HepG2 (cell line): ENCODE results near the gene TOMM22. TPM values are rescaled to one million over a fixed set of nuclear protein-coding genes. Genes with fewer than 3 reads are reported as not detected.
A peak's percentile ranks its signal among the peaks of the same experiment; 100 is the strongest.

Source experiments
- DMAP1 ChIP-seq: IDR thresholded peaks from 2 replicates; pipeline ENCODE4 v1.6.1; 2016
- HNRNPH1 ChIP-seq: fragments of 200-400 bp; formaldehyde crosslinking; optimal IDR thresholded peaks from 2 replicates; pipeline ENCODE3; 2017; ENCODE audit warnings: mild to moderate bottlenecking, low read depth, low read length
- KDM5B ChIP-seq: sonication (generic); formaldehyde crosslinking; IDR thresholded peaks from 2 replicates; pipeline ENCODE4 v1.4.0; 2020; ENCODE audit warnings: missing genetic modification reagents, mild to moderate bottlenecking, borderline replicate concordance
- PHF21A ChIP-seq: sonication (generic); formaldehyde crosslinking; IDR thresholded peaks from 2 replicates; pipeline ENCODE4 v1.5.0; 2020; ENCODE audit warnings: mild to moderate bottlenecking, missing genetic modification reagents
- RXRA ChIP-seq: sonication (generic); formaldehyde crosslinking; IDR thresholded peaks from 2 replicates; pipeline ENCODE4 v1.5.1; 2020; ENCODE audit warnings: missing genetic modification reagents
- SOX6 ChIP-seq, 2 experiments: fragments of 450-650 bp in 1 of 2; sonication (generic) in 1 of 2; formaldehyde crosslinking in 1 of 2; IDR thresholded peaks; 2 replicates each; pipeline versions ENCODE4 v1.4.0 to v1.6.1; 2017 to 2020; ENCODE audit warnings: antibody characterized with exemption in 1 of 2, mild to moderate bottlenecking in 1 of 2, missing genetic modification reagents in 1 of 2
- ZNF3 ChIP-seq: IDR thresholded peaks from 2 replicates; pipeline ENCODE4 v1.7.0; 2017; ENCODE audit warnings: inconsistent platforms
- polyA plus RNA-seq, 8 experiments: library from polyadenylated mRNA; depleted of rRNA in 3 of 8; stranded (reverse) in 7 of 8; unstranded in 1 of 8; fragments of >200 nt; fragmentation: Illumina TruSeq in 4 of 8; extraction: Trizol in 4 of 8; gene quantifications; 2 replicates each; pipeline versions ENCODE4 v1.2.1 to v1.2.3, GENCODE V29; 2011 to 2016; ENCODE audit warnings: low read depth in 4 of 8, missing spikeins in 1 of 8, mixed read lengths in 1 of 8; ENCODE audit not compliant: insufficient read depth in 1 of 8
- total RNA-seq, 5 experiments: library from RNA; depleted of rRNA; stranded (reverse); fragments of >200 nt; fragmentation: Illumina TruSeq; extraction: Trizol; gene quantifications; 2 replicates each; pipeline ENCODE4 v1.2.3, GENCODE V29; 2016; ENCODE audit warnings: low read depth in 1 of 5
- TF ChIP-seq, protein P1 (sequence below): sonication (generic); formaldehyde crosslinking; IDR thresholded peaks from 2 replicates; pipeline ENCODE4 v1.8.1; 2023; ENCODE audit warnings: missing genetic modification reagents, mild to moderate bottlenecking, borderline replicate concordance
- TF ChIP-seq, protein P2 (sequence below): sonication (generic); formaldehyde crosslinking; IDR thresholded peaks from 2 replicates; pipeline ENCODE4 v1.4.0; 2020; ENCODE audit warnings: missing genetic modification reagents, low read depth, mild to moderate bottlenecking, borderline replicate concordance
- TF ChIP-seq, protein P3 (sequence below): sonication (generic); formaldehyde crosslinking; IDR thresholded peaks from 2 replicates; pipeline ENCODE4 v1.5.0; 2020; ENCODE audit warnings: mild to moderate bottlenecking, missing genetic modification reagents
- TF ChIP-seq, protein P4 (sequence below): sonication (generic); formaldehyde crosslinking; IDR thresholded peaks from 2 replicates; pipeline ENCODE4 v1.5.0; 2020; ENCODE audit warnings: mild to moderate bottlenecking, missing genetic modification reagents, borderline replicate concordance
- TF ChIP-seq, protein P5 (sequence below): sonication (generic); formaldehyde crosslinking; IDR thresholded peaks from 2 replicates; pipeline ENCODE4 v1.9.0; 2021; ENCODE audit warnings: missing genetic modification reagents, borderline replicate concordance
- TF ChIP-seq, protein P6 (sequence below): sonication (generic); formaldehyde crosslinking; IDR thresholded peaks from 2 replicates; pipeline ENCODE4 v1.5.0; 2020; ENCODE audit warnings: mild to moderate bottlenecking, missing genetic modification reagents, moderate library complexity

The TOMM22 gene
- total and polyA plus RNA-seq, 2 of the 13 experiments (the other 11 are each of a cell fraction or from before 2014, with no cell fraction given): 46.9 to 118 TPM

DNA sequence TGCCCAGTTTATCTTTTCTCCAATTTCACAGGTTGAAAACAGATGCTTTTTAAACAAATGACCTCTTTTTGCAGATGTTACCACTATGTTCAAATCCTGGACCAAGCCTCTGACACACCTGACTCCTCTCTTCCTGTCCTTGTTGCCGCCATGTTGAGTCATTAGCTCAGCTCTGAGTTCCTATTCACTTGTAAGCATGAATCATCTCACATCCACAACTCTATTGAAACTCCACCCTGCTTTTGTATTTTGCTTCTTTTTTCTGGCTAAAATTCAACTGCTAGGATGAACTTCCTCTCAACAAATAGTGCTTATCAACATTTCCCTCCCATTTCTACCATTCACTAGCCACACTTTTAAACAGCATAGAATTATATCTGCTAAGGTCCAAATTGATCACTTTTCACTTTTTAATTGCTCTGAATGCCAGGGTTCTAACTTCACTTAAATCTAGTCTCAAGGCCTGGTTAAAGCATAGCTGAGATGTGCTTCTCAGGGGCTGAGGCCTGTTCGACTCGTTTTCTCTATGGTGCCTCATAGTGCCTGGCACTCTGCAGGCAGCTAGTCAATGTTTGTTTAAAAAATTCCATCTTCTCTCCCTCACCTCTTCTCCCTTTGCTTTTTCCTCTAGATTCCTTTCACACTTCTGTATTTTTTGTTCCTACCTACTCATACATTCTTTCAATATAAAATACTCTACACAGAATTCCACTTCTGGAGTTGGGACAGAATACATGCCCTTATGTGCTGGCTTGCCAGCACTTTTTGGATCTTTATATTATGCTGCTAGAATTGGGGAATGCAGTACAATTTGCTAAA, 15.1 kb downstream of the TOMM22 start (continued):
- TF ChIP-seq DMAP1 (CRISPR knock-in tag): peak; percentile 50; the same call in 1 of the 2 replicates
- no peak for TF ChIP-seq SOX6 (IDR thresholded peaks at IDR 0.05)
- 0 out of 2 replicates have a peak, but pooled peaks have one; percentile 14 for TF ChIP-seq SOX6 (CRISPR knock-in tag; IDR thresholded peaks at IDR 0.05)
- no peak for TF ChIP-seq ZNF3
- TF ChIP-seq, protein P1, sequence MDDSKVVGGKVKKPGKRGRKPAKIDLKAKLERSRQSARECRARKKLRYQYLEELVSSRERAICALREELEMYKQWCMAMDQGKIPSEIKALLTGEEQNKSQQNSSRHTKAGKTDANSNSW: no peak
- TF ChIP-seq HNRNPH1: no peak
- TF ChIP-seq, protein P2, sequence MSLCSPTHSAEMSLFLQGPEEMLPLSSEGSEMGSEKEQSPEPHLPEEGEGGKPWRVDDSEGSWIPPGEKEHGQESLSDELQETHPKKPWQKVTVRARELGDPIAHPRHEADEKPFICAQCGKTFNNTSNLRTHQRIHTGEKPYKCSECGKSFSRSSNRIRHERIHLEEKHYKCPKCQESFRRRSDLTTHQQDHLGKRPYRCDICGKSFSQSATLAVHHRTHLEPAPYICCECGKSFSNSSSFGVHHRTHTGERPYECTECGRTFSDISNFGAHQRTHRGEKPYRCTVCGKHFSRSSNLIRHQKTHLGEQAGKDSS (CRISPR knock-in tag): no peak
- TF ChIP-seq, protein P3, sequence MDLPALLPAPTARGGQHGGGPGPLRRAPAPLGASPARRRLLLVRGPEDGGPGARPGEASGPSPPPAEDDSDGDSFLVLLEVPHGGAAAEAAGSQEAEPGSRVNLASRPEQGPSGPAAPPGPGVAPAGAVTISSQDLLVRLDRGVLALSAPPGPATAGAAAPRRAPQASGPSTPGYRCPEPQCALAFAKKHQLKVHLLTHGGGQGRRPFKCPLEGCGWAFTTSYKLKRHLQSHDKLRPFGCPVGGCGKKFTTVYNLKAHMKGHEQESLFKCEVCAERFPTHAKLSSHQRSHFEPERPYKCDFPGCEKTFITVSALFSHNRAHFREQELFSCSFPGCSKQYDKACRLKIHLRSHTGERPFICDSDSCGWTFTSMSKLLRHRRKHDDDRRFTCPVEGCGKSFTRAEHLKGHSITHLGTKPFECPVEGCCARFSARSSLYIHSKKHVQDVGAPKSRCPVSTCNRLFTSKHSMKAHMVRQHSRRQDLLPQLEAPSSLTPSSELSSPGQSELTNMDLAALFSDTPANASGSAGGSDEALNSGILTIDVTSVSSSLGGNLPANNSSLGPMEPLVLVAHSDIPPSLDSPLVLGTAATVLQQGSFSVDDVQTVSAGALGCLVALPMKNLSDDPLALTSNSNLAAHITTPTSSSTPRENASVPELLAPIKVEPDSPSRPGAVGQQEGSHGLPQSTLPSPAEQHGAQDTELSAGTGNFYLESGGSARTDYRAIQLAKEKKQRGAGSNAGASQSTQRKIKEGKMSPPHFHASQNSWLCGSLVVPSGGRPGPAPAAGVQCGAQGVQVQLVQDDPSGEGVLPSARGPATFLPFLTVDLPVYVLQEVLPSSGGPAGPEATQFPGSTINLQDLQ (CRISPR knock-in tag): no peak
- TF ChIP-seq, protein P4, sequence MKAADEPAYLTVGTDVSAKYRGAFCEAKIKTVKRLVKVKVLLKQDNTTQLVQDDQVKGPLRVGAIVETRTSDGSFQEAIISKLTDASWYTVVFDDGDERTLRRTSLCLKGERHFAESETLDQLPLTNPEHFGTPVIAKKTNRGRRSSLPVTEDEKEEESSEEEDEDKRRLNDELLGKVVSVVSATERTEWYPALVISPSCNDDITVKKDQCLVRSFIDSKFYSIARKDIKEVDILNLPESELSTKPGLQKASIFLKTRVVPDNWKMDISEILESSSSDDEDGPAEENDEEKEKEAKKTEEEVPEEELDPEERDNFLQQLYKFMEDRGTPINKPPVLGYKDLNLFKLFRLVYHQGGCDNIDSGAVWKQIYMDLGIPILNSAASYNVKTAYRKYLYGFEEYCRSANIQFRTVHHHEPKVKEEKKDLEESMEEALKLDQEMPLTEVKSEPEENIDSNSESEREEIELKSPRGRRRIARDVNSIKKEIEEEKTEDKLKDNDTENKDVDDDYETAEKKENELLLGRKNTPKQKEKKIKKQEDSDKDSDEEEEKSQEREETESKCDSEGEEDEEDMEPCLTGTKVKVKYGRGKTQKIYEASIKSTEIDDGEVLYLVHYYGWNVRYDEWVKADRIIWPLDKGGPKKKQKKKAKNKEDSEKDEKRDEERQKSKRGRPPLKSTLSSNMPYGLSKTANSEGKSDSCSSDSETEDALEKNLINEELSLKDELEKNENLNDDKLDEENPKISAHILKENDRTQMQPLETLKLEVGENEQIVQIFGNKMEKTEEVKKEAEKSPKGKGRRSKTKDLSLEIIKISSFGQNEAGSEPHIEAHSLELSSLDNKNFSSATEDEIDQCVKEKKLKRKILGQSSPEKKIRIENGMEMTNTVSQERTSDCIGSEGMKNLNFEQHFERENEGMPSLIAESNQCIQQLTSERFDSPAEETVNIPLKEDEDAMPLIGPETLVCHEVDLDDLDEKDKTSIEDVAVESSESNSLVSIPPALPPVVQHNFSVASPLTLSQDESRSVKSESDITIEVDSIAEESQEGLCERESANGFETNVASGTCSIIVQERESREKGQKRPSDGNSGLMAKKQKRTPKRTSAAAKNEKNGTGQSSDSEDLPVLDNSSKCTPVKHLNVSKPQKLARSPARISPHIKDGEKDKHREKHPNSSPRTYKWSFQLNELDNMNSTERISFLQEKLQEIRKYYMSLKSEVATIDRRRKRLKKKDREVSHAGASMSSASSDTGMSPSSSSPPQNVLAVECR (CRISPR knock-in tag): no peak
- TF ChIP-seq, protein P5, sequence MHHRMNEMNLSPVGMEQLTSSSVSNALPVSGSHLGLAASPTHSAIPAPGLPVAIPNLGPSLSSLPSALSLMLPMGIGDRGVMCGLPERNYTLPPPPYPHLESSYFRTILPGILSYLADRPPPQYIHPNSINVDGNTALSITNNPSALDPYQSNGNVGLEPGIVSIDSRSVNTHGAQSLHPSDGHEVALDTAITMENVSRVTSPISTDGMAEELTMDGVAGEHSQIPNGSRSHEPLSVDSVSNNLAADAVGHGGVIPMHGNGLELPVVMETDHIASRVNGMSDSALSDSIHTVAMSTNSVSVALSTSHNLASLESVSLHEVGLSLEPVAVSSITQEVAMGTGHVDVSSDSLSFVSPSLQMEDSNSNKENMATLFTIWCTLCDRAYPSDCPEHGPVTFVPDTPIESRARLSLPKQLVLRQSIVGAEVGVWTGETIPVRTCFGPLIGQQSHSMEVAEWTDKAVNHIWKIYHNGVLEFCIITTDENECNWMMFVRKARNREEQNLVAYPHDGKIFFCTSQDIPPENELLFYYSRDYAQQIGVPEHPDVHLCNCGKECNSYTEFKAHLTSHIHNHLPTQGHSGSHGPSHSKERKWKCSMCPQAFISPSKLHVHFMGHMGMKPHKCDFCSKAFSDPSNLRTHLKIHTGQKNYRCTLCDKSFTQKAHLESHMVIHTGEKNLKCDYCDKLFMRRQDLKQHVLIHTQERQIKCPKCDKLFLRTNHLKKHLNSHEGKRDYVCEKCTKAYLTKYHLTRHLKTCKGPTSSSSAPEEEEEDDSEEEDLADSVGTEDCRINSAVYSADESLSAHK (CRISPR knock-in tag): no peak
- TF ChIP-seq KDM5B: no peak
- no peak for TF ChIP-seq PHF21A (CRISPR knock-in tag)
- TF ChIP-seq RXRA (CRISPR knock-in tag): no peak
- TF ChIP-seq, protein P6, sequence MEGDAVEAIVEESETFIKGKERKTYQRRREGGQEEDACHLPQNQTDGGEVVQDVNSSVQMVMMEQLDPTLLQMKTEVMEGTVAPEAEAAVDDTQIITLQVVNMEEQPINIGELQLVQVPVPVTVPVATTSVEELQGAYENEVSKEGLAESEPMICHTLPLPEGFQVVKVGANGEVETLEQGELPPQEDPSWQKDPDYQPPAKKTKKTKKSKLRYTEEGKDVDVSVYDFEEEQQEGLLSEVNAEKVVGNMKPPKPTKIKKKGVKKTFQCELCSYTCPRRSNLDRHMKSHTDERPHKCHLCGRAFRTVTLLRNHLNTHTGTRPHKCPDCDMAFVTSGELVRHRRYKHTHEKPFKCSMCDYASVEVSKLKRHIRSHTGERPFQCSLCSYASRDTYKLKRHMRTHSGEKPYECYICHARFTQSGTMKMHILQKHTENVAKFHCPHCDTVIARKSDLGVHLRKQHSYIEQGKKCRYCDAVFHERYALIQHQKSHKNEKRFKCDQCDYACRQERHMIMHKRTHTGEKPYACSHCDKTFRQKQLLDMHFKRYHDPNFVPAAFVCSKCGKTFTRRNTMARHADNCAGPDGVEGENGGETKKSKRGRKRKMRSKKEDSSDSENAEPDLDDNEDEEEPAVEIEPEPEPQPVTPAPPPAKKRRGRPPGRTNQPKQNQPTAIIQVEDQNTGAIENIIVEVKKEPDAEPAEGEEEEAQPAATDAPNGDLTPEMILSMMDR: no peak
